ENCODE measurements around the gene PDE4D.
A peak's percentile ranks its signal among the peaks of the same experiment; 100 is the strongest.

Gene PDE4D

GRCh38 chr5:59246882-59247281 is 646.6 kb downstream of the PDE4D start:
- peaks cover 4 to 7% of the 10 kb centered on the region in 2 donors for H3K4me1 ChIP-seq (ENCODE audit: control insufficient read depth in 1 of 2, insufficient read depth in 2 of 2, low read length in 2 of 2)
- no peak overlapping the region for H3K27ac ChIP-seq (ENCODE audit: low read length)
- no peaks in the 10 kb centered on the region for H3K27me3 ChIP-seq (ENCODE audit: low read depth, low read length)
- H3K4me3 ChIP-seq (ENCODE audit: low read depth in 1 of 2, low read length in 2 of 2), result no peak overlapping the region
- H3K36me3 ChIP-seq (ENCODE audit: control insufficient read depth in 1 of 2, insufficient read depth in 2 of 2, low read length in 2 of 2), result no peaks in the 10 kb centered on the region
- no peaks in the 10 kb centered on the region for H3K9me3 ChIP-seq (ENCODE audit: control insufficient read depth in 1 of 2, low read length in 2 of 2)

- peak overlapping the region; percentile 26 for H3K27ac ChIP-seq (ENCODE audit: low read length)
- no peaks in the 10 kb centered on the region for H3K9me3 ChIP-seq (ENCODE audit: control insufficient read depth in 1 of 2, low read length in 2 of 2)
These were observed 647.2 kb downstream of the PDE4D start for GRCh38 chr5:59246145-59246869.

GRCh38 chr5:59245198-59245597 is 648.3 kb downstream of the PDE4D start:
- Histone ChIP-seq H3K4me3 (ENCODE audit: low read depth in 1 of 2, low read length in 2 of 2) (no peak overlapping the region), H3K27me3 (ENCODE audit: low read depth, low read length) (no peaks in the 10 kb centered on the region), H3K4me1 (ENCODE audit: control insufficient read depth in 1 of 2, insufficient read depth in 2 of 2, low read length in 2 of 2) (peaks cover 4 to 7% of the 10 kb centered on the region in 2 donors), H3K27ac (ENCODE audit: low read length) (no peak overlapping the region), H3K9me3 (ENCODE audit: control insufficient read depth in 1 of 2, low read length in 2 of 2) (no peaks in the 10 kb centered on the region), H3K36me3 (ENCODE audit: control insufficient read depth in 1 of 2, insufficient read depth in 2 of 2, low read length in 2 of 2) (no peaks in the 10 kb centered on the region)

More at GRCh38 chr5:59246145-59246869, 647.2 kb downstream of the PDE4D start:
- Histone ChIP-seq H3K27me3 (ENCODE audit: low read depth, low read length) (no peaks in the 10 kb centered on the region), H3K4me3 (ENCODE audit: low read depth in 1 of 2, low read length in 2 of 2) (no peak overlapping the region), H3K36me3 (ENCODE audit: control insufficient read depth in 1 of 2, insufficient read depth in 2 of 2, low read length in 2 of 2) (no peaks in the 10 kb centered on the region), H3K4me1 (ENCODE audit: control insufficient read depth in 1 of 2, insufficient read depth in 2 of 2, low read length in 2 of 2) (peaks cover 4 to 7% of the 10 kb centered on the region in 2 donors)

- no peak overlapping the region for H3K27ac ChIP-seq (ENCODE audit: low read length)
- H3K9me3 ChIP-seq (ENCODE audit: control insufficient read depth in 1 of 2, low read length in 2 of 2), result no peaks in the 10 kb centered on the region
- no peaks in the 10 kb centered on the region for H3K36me3 ChIP-seq (ENCODE audit: control insufficient read depth in 1 of 2, insufficient read depth in 2 of 2, low read length in 2 of 2)
- no peaks in the 10 kb centered on the region for H3K27me3 ChIP-seq (ENCODE audit: low read depth, low read length)
- no peak overlapping the region for H3K4me3 ChIP-seq (ENCODE audit: low read depth in 1 of 2, low read length in 2 of 2)
- H3K4me1 ChIP-seq (ENCODE audit: control insufficient read depth in 1 of 2, insufficient read depth in 2 of 2, low read length in 2 of 2), result peaks cover 4 to 7% of the 10 kb centered on the region in 2 donors
These were observed 652.0 kb downstream of the PDE4D start for GRCh38 chr5:59241552-59241951.

GRCh38 chr5:59241119-59241518 is 652.4 kb downstream of the PDE4D start:
- Histone ChIP-seq H3K27ac (ENCODE audit: low read length) (no peak overlapping the region), H3K4me1 (ENCODE audit: control insufficient read depth in 1 of 2, insufficient read depth in 2 of 2, low read length in 2 of 2) (peaks cover 4 to 7% of the 10 kb centered on the region in 2 donors), H3K36me3 (ENCODE audit: control insufficient read depth in 1 of 2, insufficient read depth in 2 of 2, low read length in 2 of 2) (no peaks in the 10 kb centered on the region), H3K9me3 (ENCODE audit: control insufficient read depth in 1 of 2, low read length in 2 of 2) (no peaks in the 10 kb centered on the region), H3K27me3 (ENCODE audit: low read depth, low read length) (no peaks in the 10 kb centered on the region), H3K4me3 (ENCODE audit: low read depth in 1 of 2, low read length in 2 of 2) (no peak overlapping the region)

- Histone ChIP-seq H3K36me3 (ENCODE audit: control insufficient read depth in 1 of 2, insufficient read depth in 2 of 2, low read length in 2 of 2) (no peaks in the 10 kb centered on the region), H3K4me1 (ENCODE audit: control insufficient read depth in 1 of 2, insufficient read depth in 2 of 2, low read length in 2 of 2) (no peaks in the 10 kb centered on the region), H3K27ac (ENCODE audit: low read length) (no peak overlapping the region), H3K4me3 (ENCODE audit: low read depth in 1 of 2, low read length in 2 of 2) (no peak overlapping the region), H3K27me3 (ENCODE audit: low read depth, low read length) (no peaks in the 10 kb centered on the region), H3K9me3 (ENCODE audit: control insufficient read depth in 1 of 2, low read length in 2 of 2) (no peaks in the 10 kb centered on the region)
These were observed 655.2 kb downstream of the PDE4D start for GRCh38 chr5:59238126-59238902.

- Histone ChIP-seq H3K4me1 (ENCODE audit: control insufficient read depth in 1 of 2, insufficient read depth in 2 of 2, low read length in 2 of 2) (no peaks in the 10 kb centered on the region), H3K36me3 (ENCODE audit: control insufficient read depth in 1 of 2, insufficient read depth in 2 of 2, low read length in 2 of 2) (no peaks in the 10 kb centered on the region), H3K9me3 (ENCODE audit: control insufficient read depth in 1 of 2, low read length in 2 of 2) (no peaks in the 10 kb centered on the region), H3K27ac (ENCODE audit: low read length) (no peak overlapping the region), H3K4me3 (ENCODE audit: low read depth in 1 of 2, low read length in 2 of 2) (no peak overlapping the region), H3K27me3 (ENCODE audit: low read depth, low read length) (no peaks in the 10 kb centered on the region)
These were observed 656.5 kb downstream of the PDE4D start for GRCh38 chr5:59236986-59237385.

GRCh38 chr5:59236448-59236847 is 657.1 kb downstream of the PDE4D start:
- Histone ChIP-seq H3K4me3 (ENCODE audit: low read depth in 1 of 2, low read length in 2 of 2) (no peak overlapping the region), H3K4me1 (ENCODE audit: control insufficient read depth in 1 of 2, insufficient read depth in 2 of 2, low read length in 2 of 2) (no peaks in the 10 kb centered on the region), H3K27me3 (ENCODE audit: low read depth, low read length) (no peaks in the 10 kb centered on the region), H3K27ac (ENCODE audit: low read length) (no peak overlapping the region), H3K9me3 (ENCODE audit: control insufficient read depth in 1 of 2, low read length in 2 of 2) (no peaks in the 10 kb centered on the region), H3K36me3 (ENCODE audit: control insufficient read depth in 1 of 2, insufficient read depth in 2 of 2, low read length in 2 of 2) (no peaks in the 10 kb centered on the region)

GRCh38 chr5:59234236-59234635 is 659.3 kb downstream of the PDE4D start:
- Histone ChIP-seq H3K36me3 (ENCODE audit: control insufficient read depth in 1 of 2, insufficient read depth in 2 of 2, low read length in 2 of 2) (no peaks in the 10 kb centered on the region), H3K27me3 (ENCODE audit: low read depth, low read length) (no peaks in the 10 kb centered on the region), H3K4me1 (ENCODE audit: control insufficient read depth in 1 of 2, insufficient read depth in 2 of 2, low read length in 2 of 2) (no peaks in the 10 kb centered on the region), H3K9me3 (ENCODE audit: control insufficient read depth in 1 of 2, low read length in 2 of 2) (no peaks in the 10 kb centered on the region), H3K4me3 (ENCODE audit: low read depth in 1 of 2, low read length in 2 of 2) (no peak overlapping the region), H3K27ac (ENCODE audit: low read length) (no peak overlapping the region)

GRCh38 chr5:59231221-59231931 is 662.1 kb downstream of the PDE4D start:
- Histone ChIP-seq H3K36me3 (ENCODE audit: control insufficient read depth in 1 of 2, insufficient read depth in 2 of 2, low read length in 2 of 2) (no peaks in the 10 kb centered on the region), H3K27ac (ENCODE audit: low read length) (no peak overlapping the region), H3K4me1 (ENCODE audit: control insufficient read depth in 1 of 2, insufficient read depth in 2 of 2, low read length in 2 of 2) (no peaks in the 10 kb centered on the region), H3K27me3 (ENCODE audit: low read depth, low read length) (no peaks in the 10 kb centered on the region), H3K9me3 (ENCODE audit: control insufficient read depth in 1 of 2, low read length in 2 of 2) (no peaks in the 10 kb centered on the region), H3K4me3 (ENCODE audit: low read depth in 1 of 2, low read length in 2 of 2) (no peak overlapping the region)
